HEK293 (cell line): ENCODE results near the gene CDCA8.
A peak's percentile ranks its signal among the peaks of the same experiment; 100 is the strongest.

ENCODE experiments used
- CTCF ChIA-PET: fragments of 350-600 bp; formaldehyde crosslinking; extraction: SDS; loops from one replicate; lab custom pipeline; 2021; ENCODE audit warnings: antibody characterized with exemption; lab: Yijun Ruan, JAX
- POLR2A ChIA-PET: fragments of 300-600 bp; formaldehyde crosslinking; extraction: SDS; loops from one replicate; lab custom pipeline; 2020; ENCODE audit warnings: antibody characterized with exemption, inconsistent platforms; lab: Yijun Ruan, JAX
- H3K27ac ChIP-seq: fragments of 200-500 bp; sonication (Bioruptor generic); 2 replicates; pipeline ENCODE4 v1.5.1; 2014; ENCODE audit warnings: low read depth, low read length, control low read depth, inconsistent platforms; ENCODE audit errors: extremely low read depth
- H3K36me3 ChIP-seq, 2 experiments: fragments of 200-500 bp in 1 of 2; sonication (Bioruptor generic) in 1 of 2; 1 replicate in 1 of 2; 2 replicates in 1 of 2; pipeline ENCODE4 v1.5.1; 2014 to 2017; ENCODE audit warnings: inconsistent platforms in 2 of 2, low read length in 2 of 2; ENCODE audit not compliant: control insufficient read depth in 2 of 2, insufficient read depth in 1 of 2
- H3K4me1 ChIP-seq: fragments of 200-500 bp; sonication (Bioruptor generic); 2 replicates; pipeline ENCODE4 v1.5.1; 2014; ENCODE audit warnings: mild to moderate bottlenecking, low read length, inconsistent platforms; ENCODE audit not compliant: control insufficient read depth, insufficient read depth
- H3K4me3 ChIP-seq: 2 replicates; pipeline ENCODE4 v1.5.1; 2011; ENCODE audit warnings: low read depth, mild to moderate bottlenecking, control low read depth, low read length, moderate library complexity
- H3K9me3 ChIP-seq: fragments of 200-500 bp; sonication (Bioruptor generic); 2 replicates; pipeline ENCODE4 v1.5.1; 2014; ENCODE audit warnings: low read depth, low read length, inconsistent platforms; ENCODE audit not compliant: control insufficient read depth, insufficient read depth
- EGR2 ChIP-seq: fragments of 450-650 bp; formaldehyde crosslinking; IDR thresholded peaks from 2 replicates; pipeline ENCODE4 v1.5.1; 2016; ENCODE audit warnings: low read depth, missing biosample characterization, missing genetic modification characterization
- KLF1 ChIP-seq: fragments of 450-650 bp; formaldehyde crosslinking; IDR thresholded peaks from 2 replicates; pipeline ENCODE4 v1.5.1; 2016; ENCODE audit warnings: missing biosample characterization, missing genetic modification characterization
- KLF9 ChIP-seq: fragments of 450-650 bp; formaldehyde crosslinking; IDR thresholded peaks from 2 replicates; pipeline ENCODE4 v1.5.1; 2016; ENCODE audit warnings: missing biosample characterization, missing genetic modification characterization, low read depth
- ZFP41 ChIP-seq: fragments of 450-650 bp; formaldehyde crosslinking; IDR thresholded peaks from 2 replicates; pipeline ENCODE4 v1.5.1; 2016; ENCODE audit warnings: missing biosample characterization, missing genetic modification characterization, borderline replicate concordance
- ZNF184 ChIP-seq: fragments of 450-650 bp; IDR thresholded peaks from 2 replicates; pipeline ENCODE4 v1.5.1; 2018; ENCODE audit warnings: missing biosample characterization, mild to moderate bottlenecking, missing genetic modification characterization
- ZNF354C ChIP-seq: fragments of 450-650 bp; formaldehyde crosslinking; IDR thresholded peaks from 2 replicates; pipeline ENCODE4 v1.5.1; 2016; ENCODE audit warnings: missing biosample characterization, missing genetic modification characterization, low read depth, borderline replicate concordance
- ZNF529 ChIP-seq: fragments of 450-650 bp; formaldehyde crosslinking; IDR thresholded peaks from 2 replicates; pipeline ENCODE4 v1.5.1; 2017; ENCODE audit warnings: missing genetic modification characterization, missing biosample characterization; ENCODE audit not compliant: insufficient replicate concordance
- ZNF558 ChIP-seq: fragments of 450-650 bp; formaldehyde crosslinking; IDR thresholded peaks from 2 replicates; pipeline ENCODE4 v1.5.1; 2016; ENCODE audit warnings: missing biosample characterization, missing genetic modification characterization
- ZNF664 ChIP-seq: fragments of 450-650 bp; formaldehyde crosslinking; IDR thresholded peaks from 2 replicates; pipeline ENCODE4 v1.5.1; 2016; ENCODE audit warnings: missing biosample characterization, missing genetic modification characterization
- ZXDB ChIP-seq: fragments of 450-650 bp; formaldehyde crosslinking; IDR thresholded peaks from 2 replicates; pipeline ENCODE4 v1.5.1; 2016; ENCODE audit warnings: missing biosample characterization, missing genetic modification characterization
- TF ChIP-seq, protein P1 (sequence below): fragments of 450-650 bp; formaldehyde crosslinking; optimal IDR thresholded peaks from 2 replicates; pipeline ENCODE3; 2016; ENCODE audit warnings: missing biosample characterization, mild to moderate bottlenecking, missing genetic modification characterization
- TF ChIP-seq, protein P2 (sequence below): fragments of 450-650 bp; formaldehyde crosslinking; IDR thresholded peaks from 2 replicates; pipeline ENCODE4 v1.5.1; 2017; ENCODE audit warnings: missing biosample characterization, missing genetic modification characterization
- TF ChIP-seq, protein P3 (sequence below): fragments of 450-650 bp; IDR thresholded peaks from 2 replicates; pipeline ENCODE4 v1.5.1; 2018; ENCODE audit warnings: missing biosample characterization, missing genetic modification characterization
- TF ChIP-seq, protein P4 (sequence below): fragments of 450-650 bp; formaldehyde crosslinking; IDR thresholded peaks from 2 replicates; pipeline ENCODE4 v1.5.1; 2016; ENCODE audit warnings: missing biosample characterization, missing genetic modification characterization
- TF ChIP-seq, protein P5 (sequence below): fragments of 450-650 bp; formaldehyde crosslinking; IDR thresholded peaks from 2 replicates; pipeline ENCODE4 v1.5.1; 2017; ENCODE audit warnings: missing biosample characterization, missing genetic modification characterization
- TF ChIP-seq, protein P6 (sequence below): fragments of 450-650 bp; formaldehyde crosslinking; IDR thresholded peaks from 2 replicates; pipeline ENCODE4 v1.5.1; 2016; ENCODE audit warnings: missing biosample characterization, missing genetic modification characterization
- TF ChIP-seq, protein P7 (sequence below): fragments of 450-650 bp; IDR thresholded peaks from 2 replicates; pipeline ENCODE4 v1.5.1; 2018; ENCODE audit warnings: missing biosample characterization, mild to moderate bottlenecking, missing genetic modification characterization

The CDCA8 gene

DNA sequence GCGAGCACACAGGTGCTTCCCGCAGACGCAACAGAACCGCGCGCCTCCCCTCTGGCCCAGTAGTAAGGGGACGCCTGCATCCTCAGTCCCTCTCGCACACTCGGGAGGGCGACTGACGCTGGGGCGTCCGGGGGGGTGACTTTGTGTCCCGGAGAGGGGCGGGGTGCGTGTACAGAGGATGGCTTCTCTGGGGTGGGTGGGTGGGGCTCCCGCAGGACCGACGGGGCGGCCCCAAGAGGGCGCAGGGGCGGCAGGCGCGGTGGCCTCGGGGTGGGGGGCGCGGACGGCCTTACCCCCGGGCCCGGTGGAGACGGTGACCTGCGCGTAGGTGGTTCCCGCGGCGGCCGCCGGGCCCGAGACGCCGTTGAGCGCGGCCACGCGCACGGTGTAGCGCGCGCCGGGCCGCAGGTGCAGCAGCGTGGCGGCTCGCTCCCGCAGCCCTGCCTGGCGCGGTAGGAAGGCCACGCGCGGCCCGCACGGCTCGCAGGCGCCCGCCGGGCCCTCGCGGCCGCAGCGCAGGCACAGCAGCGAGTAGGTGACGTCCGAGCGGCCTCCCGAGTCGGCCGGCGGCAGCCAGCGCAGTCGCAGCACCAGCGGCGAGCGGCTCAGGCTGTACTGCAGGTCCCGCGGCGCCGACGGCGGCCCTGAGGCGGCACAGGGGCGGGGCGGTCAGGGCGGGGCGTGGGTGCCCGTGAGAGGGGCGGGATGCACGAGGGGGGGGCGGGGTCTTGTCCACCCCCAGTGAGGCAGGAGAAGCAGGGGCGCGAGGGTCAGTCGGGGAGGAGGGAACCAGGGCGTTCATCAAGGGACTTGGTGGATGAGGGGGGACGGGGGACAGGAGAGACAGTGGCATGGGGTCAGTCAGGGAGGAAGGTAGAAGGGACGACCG is 60.5 kb downstream of the CDCA8 start (continued):
- TF ChIP-seq, protein P1, sequence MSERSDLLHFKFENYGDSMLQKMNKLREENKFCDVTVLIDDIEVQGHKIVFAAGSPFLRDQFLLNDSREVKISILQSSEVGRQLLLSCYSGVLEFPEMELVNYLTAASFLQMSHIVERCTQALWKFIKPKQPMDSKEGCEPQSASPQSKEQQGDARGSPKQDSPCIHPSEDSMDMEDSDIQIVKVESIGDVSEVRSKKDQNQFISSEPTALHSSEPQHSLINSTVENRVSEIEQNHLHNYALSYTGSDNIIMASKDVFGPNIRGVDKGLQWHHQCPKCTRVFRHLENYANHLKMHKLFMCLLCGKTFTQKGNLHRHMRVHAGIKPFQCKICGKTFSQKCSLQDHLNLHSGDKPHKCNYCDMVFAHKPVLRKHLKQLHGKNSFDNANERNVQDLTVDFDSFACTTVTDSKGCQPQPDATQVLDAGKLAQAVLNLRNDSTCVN, result peak; percentile 37
- TF ChIP-seq KLF1 (tag by site-specific recombination) (peak; percentile 72), ZNF529 (tag by site-specific recombination) (no peak)

DNA sequence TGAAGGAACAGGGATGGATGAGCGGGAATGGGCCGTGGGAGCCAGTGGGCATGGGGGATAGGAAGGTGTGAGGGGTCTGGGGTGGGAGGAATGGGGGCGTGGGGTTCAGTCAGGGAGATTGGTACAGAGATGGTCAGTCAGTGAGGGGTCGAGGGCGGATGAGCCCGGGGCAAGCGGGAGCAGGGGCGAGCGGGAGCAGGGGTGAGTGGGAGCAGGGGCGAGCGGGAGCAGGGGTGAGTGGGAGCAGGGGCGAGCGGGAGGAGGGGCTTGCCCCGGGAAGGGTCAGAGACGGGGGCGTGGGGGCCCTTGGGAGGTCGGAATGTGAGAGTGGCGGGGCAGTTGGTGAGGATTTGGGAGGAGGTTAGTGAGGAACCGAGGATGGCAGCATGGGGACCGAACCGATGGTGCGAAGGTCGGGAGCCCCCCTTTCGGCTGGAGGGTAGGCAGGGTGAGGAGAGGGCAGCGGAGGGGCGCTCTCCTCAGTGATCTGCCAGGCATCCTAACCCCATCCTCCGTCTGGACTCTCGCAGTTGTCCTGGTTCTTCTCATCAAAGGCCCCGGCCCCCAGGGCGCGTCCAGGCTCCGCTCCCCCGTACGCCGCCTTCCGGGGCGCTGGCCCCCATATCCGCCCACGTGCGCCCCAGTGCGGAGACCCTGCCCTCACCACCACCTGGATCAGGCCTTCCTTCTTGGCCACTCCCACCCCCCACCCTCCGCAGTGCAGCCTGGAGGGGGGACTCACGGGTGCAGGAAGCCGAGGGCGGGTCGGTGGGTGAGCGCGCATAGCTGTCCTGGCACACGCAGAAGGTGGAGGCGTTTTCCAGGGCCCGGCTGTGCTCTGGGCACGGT is 61.4 kb downstream of the CDCA8 start:
- CTCF ChIA-PET, result no interaction called here
- Histone ChIP-seq H3K9me3 (no peaks in the 10 kb centered on the region), H3K4me3 (peak overlapping the region; percentile 33), H3K36me3 (no peaks in the 10 kb centered on the region), H3K27ac (no peak overlapping the region), H3K4me1 (no peaks in the 10 kb centered on the region)
- POLR2A ChIA-PET, result no interaction called here
- no peak for TF ChIP-seq ZFP41 (tag by site-specific recombination)
- TF ChIP-seq, protein P2, sequence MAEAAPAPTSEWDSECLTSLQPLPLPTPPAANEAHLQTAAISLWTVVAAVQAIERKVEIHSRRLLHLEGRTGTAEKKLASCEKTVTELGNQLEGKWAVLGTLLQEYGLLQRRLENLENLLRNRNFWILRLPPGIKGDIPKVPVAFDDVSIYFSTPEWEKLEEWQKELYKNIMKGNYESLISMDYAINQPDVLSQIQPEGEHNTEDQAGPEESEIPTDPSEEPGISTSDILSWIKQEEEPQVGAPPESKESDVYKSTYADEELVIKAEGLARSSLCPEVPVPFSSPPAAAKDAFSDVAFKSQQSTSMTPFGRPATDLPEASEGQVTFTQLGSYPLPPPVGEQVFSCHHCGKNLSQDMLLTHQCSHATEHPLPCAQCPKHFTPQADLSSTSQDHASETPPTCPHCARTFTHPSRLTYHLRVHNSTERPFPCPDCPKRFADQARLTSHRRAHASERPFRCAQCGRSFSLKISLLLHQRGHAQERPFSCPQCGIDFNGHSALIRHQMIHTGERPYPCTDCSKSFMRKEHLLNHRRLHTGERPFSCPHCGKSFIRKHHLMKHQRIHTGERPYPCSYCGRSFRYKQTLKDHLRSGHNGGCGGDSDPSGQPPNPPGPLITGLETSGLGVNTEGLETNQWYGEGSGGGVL (tag by site-specific recombination), result no peak
- TF ChIP-seq ZNF184 (tag by site-specific recombination), result no peak
- TF ChIP-seq, protein P3, sequence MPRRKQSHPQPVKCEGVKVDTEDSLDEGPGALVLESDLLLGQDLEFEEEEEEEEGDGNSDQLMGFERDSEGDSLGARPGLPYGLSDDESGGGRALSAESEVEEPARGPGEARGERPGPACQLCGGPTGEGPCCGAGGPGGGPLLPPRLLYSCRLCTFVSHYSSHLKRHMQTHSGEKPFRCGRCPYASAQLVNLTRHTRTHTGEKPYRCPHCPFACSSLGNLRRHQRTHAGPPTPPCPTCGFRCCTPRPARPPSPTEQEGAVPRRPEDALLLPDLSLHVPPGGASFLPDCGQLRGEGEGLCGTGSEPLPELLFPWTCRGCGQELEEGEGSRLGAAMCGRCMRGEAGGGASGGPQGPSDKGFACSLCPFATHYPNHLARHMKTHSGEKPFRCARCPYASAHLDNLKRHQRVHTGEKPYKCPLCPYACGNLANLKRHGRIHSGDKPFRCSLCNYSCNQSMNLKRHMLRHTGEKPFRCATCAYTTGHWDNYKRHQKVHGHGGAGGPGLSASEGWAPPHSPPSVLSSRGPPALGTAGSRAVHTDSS, result no peak
- TF ChIP-seq KLF9 (tag by site-specific recombination), result no peak
- TF ChIP-seq ZNF558 (tag by site-specific recombination), result no peak
- TF ChIP-seq EGR2 (tag by site-specific recombination), result peak; percentile 89
- TF ChIP-seq, protein P4, sequence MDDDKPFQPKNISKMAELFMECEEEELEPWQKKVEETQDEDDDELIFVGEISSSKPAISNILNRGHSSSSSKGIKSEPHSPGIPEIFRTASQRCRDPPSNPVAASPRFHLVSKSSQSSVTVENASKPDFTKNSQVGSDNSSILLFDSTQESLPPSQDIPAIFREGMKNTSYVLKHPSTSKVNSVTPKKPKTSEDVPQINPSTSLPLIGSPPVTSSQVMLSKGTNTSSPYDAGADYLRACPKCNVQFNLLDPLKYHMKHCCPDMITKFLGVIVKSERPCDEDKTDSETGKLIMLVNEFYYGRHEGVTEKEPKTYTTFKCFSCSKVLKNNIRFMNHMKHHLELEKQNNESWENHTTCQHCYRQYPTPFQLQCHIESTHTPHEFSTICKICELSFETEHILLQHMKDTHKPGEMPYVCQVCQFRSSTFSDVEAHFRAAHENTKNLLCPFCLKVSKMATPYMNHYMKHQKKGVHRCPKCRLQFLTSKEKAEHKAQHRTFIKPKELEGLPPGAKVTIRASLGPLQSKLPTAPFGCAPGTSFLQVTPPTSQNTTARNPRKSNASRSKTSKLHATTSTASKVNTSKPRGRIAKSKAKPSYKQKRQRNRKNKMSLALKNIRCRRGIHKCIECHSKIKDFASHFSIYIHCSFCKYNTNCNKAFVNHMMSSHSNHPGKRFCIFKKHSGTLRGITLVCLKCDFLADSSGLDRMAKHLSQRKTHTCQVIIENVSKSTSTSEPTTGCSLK (tag by site-specific recombination), result no peak
- TF ChIP-seq, protein P5, sequence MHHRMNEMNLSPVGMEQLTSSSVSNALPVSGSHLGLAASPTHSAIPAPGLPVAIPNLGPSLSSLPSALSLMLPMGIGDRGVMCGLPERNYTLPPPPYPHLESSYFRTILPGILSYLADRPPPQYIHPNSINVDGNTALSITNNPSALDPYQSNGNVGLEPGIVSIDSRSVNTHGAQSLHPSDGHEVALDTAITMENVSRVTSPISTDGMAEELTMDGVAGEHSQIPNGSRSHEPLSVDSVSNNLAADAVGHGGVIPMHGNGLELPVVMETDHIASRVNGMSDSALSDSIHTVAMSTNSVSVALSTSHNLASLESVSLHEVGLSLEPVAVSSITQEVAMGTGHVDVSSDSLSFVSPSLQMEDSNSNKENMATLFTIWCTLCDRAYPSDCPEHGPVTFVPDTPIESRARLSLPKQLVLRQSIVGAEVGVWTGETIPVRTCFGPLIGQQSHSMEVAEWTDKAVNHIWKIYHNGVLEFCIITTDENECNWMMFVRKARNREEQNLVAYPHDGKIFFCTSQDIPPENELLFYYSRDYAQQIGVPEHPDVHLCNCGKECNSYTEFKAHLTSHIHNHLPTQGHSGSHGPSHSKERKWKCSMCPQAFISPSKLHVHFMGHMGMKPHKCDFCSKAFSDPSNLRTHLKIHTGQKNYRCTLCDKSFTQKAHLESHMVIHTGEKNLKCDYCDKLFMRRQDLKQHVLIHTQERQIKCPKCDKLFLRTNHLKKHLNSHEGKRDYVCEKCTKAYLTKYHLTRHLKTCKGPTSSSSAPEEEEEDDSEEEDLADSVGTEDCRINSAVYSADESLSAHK, result no peak
- TF ChIP-seq, protein P6, sequence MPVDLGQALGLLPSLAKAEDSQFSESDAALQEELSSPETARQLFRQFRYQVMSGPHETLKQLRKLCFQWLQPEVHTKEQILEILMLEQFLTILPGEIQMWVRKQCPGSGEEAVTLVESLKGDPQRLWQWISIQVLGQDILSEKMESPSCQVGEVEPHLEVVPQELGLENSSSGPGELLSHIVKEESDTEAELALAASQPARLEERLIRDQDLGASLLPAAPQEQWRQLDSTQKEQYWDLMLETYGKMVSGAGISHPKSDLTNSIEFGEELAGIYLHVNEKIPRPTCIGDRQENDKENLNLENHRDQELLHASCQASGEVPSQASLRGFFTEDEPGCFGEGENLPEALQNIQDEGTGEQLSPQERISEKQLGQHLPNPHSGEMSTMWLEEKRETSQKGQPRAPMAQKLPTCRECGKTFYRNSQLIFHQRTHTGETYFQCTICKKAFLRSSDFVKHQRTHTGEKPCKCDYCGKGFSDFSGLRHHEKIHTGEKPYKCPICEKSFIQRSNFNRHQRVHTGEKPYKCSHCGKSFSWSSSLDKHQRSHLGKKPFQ (tag by site-specific recombination), result no peak
- TF ChIP-seq, protein P7, sequence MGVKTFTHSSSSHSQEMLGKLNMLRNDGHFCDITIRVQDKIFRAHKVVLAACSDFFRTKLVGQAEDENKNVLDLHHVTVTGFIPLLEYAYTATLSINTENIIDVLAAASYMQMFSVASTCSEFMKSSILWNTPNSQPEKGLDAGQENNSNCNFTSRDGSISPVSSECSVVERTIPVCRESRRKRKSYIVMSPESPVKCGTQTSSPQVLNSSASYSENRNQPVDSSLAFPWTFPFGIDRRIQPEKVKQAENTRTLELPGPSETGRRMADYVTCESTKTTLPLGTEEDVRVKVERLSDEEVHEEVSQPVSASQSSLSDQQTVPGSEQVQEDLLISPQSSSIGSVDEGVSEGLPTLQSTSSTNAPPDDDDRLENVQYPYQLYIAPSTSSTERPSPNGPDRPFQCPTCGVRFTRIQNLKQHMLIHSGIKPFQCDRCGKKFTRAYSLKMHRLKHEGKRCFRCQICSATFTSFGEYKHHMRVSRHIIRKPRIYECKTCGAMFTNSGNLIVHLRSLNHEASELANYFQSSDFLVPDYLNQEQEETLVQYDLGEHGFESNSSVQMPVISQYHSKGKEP (tag by site-specific recombination), result no peak
- no peak for TF ChIP-seq ZNF354C (tag by site-specific recombination)
- no peak for TF ChIP-seq ZNF664 (tag by site-specific recombination)
- 0 out of 2 replicates have a peak, but pooled peaks have one; percentile 21 for TF ChIP-seq ZXDB (tag by site-specific recombination)
